WTC11 (cell line): ENCODE measurements around the gene OR10A7. TPM values are rescaled to one million over a fixed set of nuclear protein-coding genes. Genes with fewer than 3 reads are reported as not detected.

ENCODE experiments used
- ATAC-seq: fragments of 200-7000 bp; cut with Tn5 transposase; 2 replicates; pipeline ENCODE4 v1.10.0; 2021; ENCODE audit warnings: mild to moderate bottlenecking, moderate library complexity
- CTCF ChIA-PET: fragments of 300-600 bp; sonication (Branson Sonifier 250); formaldehyde crosslinking; loops from one replicate; lab custom pipeline; 2021; ENCODE audit warnings: antibody characterized with exemption; lab: Charles Lee
- POLR2A ChIA-PET: fragments of 350-600 bp; sonication (Branson Sonifier 250); formaldehyde crosslinking; loops from one replicate; lab custom pipeline; 2021; ENCODE audit warnings: antibody characterized with exemption; lab: Charles Lee
- DNase-seq: peaks from one replicate; pipeline ENCODE4 v3.0.0; 2021; ENCODE audit warnings: low spot score
- H3K27ac Mint-ChIP-seq: 2 replicates; pipeline ENCODE4 v1.8.0; 2021; ENCODE audit warnings: mixed read lengths
- H3K27me3 Mint-ChIP-seq: 2 replicates; pipeline ENCODE4 v1.8.0; 2021; ENCODE audit warnings: low read depth, mild to moderate bottlenecking, moderate library complexity, mixed read lengths
- H3K36me3 Mint-ChIP-seq: 2 replicates; pipeline ENCODE4 v1.8.0; 2021; ENCODE audit warnings: mixed read lengths
- H3K4me1 Mint-ChIP-seq: 2 replicates; pipeline ENCODE4 v1.8.0; 2022; ENCODE audit warnings: mixed read lengths
- H3K4me3 Mint-ChIP-seq: 2 replicates; pipeline ENCODE4 v1.8.0; 2021; ENCODE audit warnings: mild to moderate bottlenecking, moderate library complexity, mixed read lengths
- H3K9me3 Mint-ChIP-seq: 2 replicates; pipeline ENCODE4 v1.8.0; 2021; ENCODE audit warnings: mixed read lengths
- ATF6 ChIP-seq: sonication (generic); formaldehyde crosslinking; IDR thresholded peaks from 2 replicates; pipeline ENCODE4 v1.8.1; 2023; ENCODE audit warnings: mild to moderate bottlenecking, missing genetic modification reagents
- CBFB ChIP-seq: sonication (generic); formaldehyde crosslinking; IDR thresholded peaks from 2 replicates; pipeline ENCODE4 v1.8.1; 2022; ENCODE audit warnings: mild to moderate bottlenecking, low read depth, missing genetic modification reagents
- CTCF ChIP-seq: fragments of 200-600 bp; IDR thresholded peaks from 2 replicates; pipeline ENCODE4 v1.8.0; 2022; ENCODE audit warnings: antibody characterized with exemption
- E2F1 ChIP-seq: sonication (generic); formaldehyde crosslinking; IDR thresholded peaks from 2 replicates; pipeline ENCODE4 v1.8.0; 2022; ENCODE audit warnings: mild to moderate bottlenecking, missing genetic modification reagents
- E2F5 ChIP-seq: sonication (generic); formaldehyde crosslinking; IDR thresholded peaks from 2 replicates; pipeline ENCODE4 v1.8.1; 2022; ENCODE audit warnings: mild to moderate bottlenecking, moderate library complexity, missing genetic modification reagents
- FOXP4 ChIP-seq: sonication (generic); formaldehyde crosslinking; IDR thresholded peaks from 2 replicates; pipeline ENCODE4 v1.8.0; 2022; ENCODE audit warnings: mild to moderate bottlenecking, missing genetic modification reagents
- HMGA2 ChIP-seq: fragments of 250-450 bp; sonication (Bioruptor Pico); IDR thresholded peaks from 2 replicates; pipeline ENCODE4 v1.4.0; 2021; ENCODE audit warnings: mild to moderate bottlenecking, moderate library complexity
- NFE2L1 ChIP-seq: sonication (generic); formaldehyde crosslinking; IDR thresholded peaks from 2 replicates; pipeline ENCODE4 v1.8.1; 2023; ENCODE audit warnings: missing genetic modification reagents
- NFYB ChIP-seq: sonication (generic); formaldehyde crosslinking; conservative IDR thresholded peaks from 2 replicates; pipeline ENCODE4 v1.8.0; 2022; ENCODE audit warnings: low read depth, missing genetic modification reagents
- OVOL2 ChIP-seq: fragments of 250-450 bp; sonication (Bioruptor Pico); IDR thresholded peaks from 2 replicates; pipeline ENCODE4 v1.9.0; 2021; ENCODE audit warnings: mild to moderate bottlenecking, borderline replicate concordance
- PREB ChIP-seq: sonication (generic); formaldehyde crosslinking; IDR thresholded peaks from 2 replicates; pipeline ENCODE4 v1.8.1; 2022; ENCODE audit warnings: mild to moderate bottlenecking, missing genetic modification reagents, moderate library complexity, borderline replicate concordance
- SMAD3 ChIP-seq: sonication (generic); formaldehyde crosslinking; IDR thresholded peaks from 2 replicates; pipeline ENCODE4 v1.8.0; 2022; ENCODE audit warnings: missing genetic modification reagents, mild to moderate bottlenecking, borderline replicate concordance
- SOX15 ChIP-seq: fragments of 250-450 bp; sonication (Bioruptor Pico); IDR thresholded peaks from 2 replicates; pipeline ENCODE4 v1.9.0; 2021; ENCODE audit warnings: mild to moderate bottlenecking
- ZBTB21 ChIP-seq: sonication (generic); formaldehyde crosslinking; IDR thresholded peaks from 2 replicates; pipeline ENCODE4 v1.8.1; 2023; ENCODE audit warnings: mild to moderate bottlenecking, missing genetic modification reagents, borderline replicate concordance
- ZNF317 ChIP-seq: sonication (generic); formaldehyde crosslinking; IDR thresholded peaks from 2 replicates; pipeline ENCODE4 v1.8.1; 2023; ENCODE audit warnings: low read depth, mild to moderate bottlenecking, moderate library complexity, missing genetic modification reagents, borderline replicate concordance
- ZNF396 ChIP-seq: fragments of 250-450 bp; sonication (Bioruptor Pico); IDR thresholded peaks from 2 replicates; pipeline ENCODE4 v1.8.0; 2021; ENCODE audit warnings: mild to moderate bottlenecking, moderate library complexity, borderline replicate concordance
- total RNA-seq: library from RNA; stranded (reverse); gene quantifications from 3 replicates; pipeline ENCODE4 v1.2.3, GENCODE V29; 2021

The OR10A7 gene
- total RNA-seq, 1 experiment from 2014 or later, result not detected

GRCh38 chr12:55173456-55173855 is 47.4 kb upstream of the OR10A7 start (continued):
- no peak for TF ChIP-seq FOXP4 (CRISPR knock-in tag)
- TF ChIP-seq E2F5, result no peak

GRCh38 chr12:55188573-55188972 is 32.3 kb upstream of the OR10A7 start:
- no peak overlapping the region for H3K27ac Mint-ChIP-seq
- peaks cover 6% of the 10 kb centered on the region for H3K36me3 Mint-ChIP-seq
- ChIA-PET POLR2A (no interaction called here), CTCF (interaction anchor here (0.8 to 2.5 kb wide), 6 partner anchors 196 to 541 kb away, joined by 3 to 10 read pairs (median 4); no protein-coding TSS in a partner anchor)
- no peaks in the 10 kb centered on the region for H3K27me3 Mint-ChIP-seq
- ATAC-seq (no peak), DNase-seq (no peak)
- TF ChIP-seq ZNF396 (no peak), HMGA2 (CRISPR knock-in tag) (peak; percentile 90)
- H3K9me3 Mint-ChIP-seq, result peaks cover 16% of the 10 kb centered on the region
- no peak overlapping the region for H3K4me3 Mint-ChIP-seq
- H3K4me1 Mint-ChIP-seq, result no peaks in the 10 kb centered on the region

- Mint-ChIP-seq H3K4me3 (no peak overlapping the region), H3K27me3 (no peaks in the 10 kb centered on the region), H3K36me3 (peaks cover 6% of the 10 kb centered on the region), H3K4me1 (no peaks in the 10 kb centered on the region), H3K27ac (no peak overlapping the region), H3K9me3 (peaks cover 16% of the 10 kb centered on the region)
- DNase-seq, result no peak
- POLR2A ChIA-PET, result no interaction called here
- TF ChIP-seq OVOL2, result no peak
- TF ChIP-seq ZBTB21 (CRISPR knock-in tag), result no peak
- TF ChIP-seq E2F1 (CRISPR knock-in tag), result no peak
- peak; percentile 68 for TF ChIP-seq CTCF
- TF ChIP-seq ATF6 (CRISPR knock-in tag), result no peak
- TF ChIP-seq NFE2L1 (CRISPR knock-in tag), result no peak
- no peak for TF ChIP-seq CBFB (CRISPR knock-in tag)
- CTCF ChIA-PET, result interaction anchor here (0.6 to 2.5 kb wide), 9 partner anchors 54 to 540 kb away, joined by 3 to 10 read pairs (median 3); no protein-coding TSS in a partner anchor
- peak; percentile 73; the same call in 1 of the 2 replicates for ATAC-seq
These were observed 31.8 kb upstream of the OR10A7 start for GRCh38 chr12:55188974-55189556.

- no peak for ATAC-seq
- no peak for DNase-seq
- Mint-ChIP-seq H3K9me3 (peaks cover 16% of the 10 kb centered on the region), H3K4me3 (no peak overlapping the region), H3K4me1 (no peaks in the 10 kb centered on the region), H3K27ac (no peak overlapping the region), H3K27me3 (peaks cover 1% of the 10 kb centered on the region; the same call in 1 of the 2 replicates), H3K36me3 (peaks cover 6% of the 10 kb centered on the region)
- ChIA-PET CTCF (no interaction called here), POLR2A (no interaction called here)
- TF ChIP-seq HMGA2 (CRISPR knock-in tag) (no peak), CTCF (no peak), PREB (CRISPR knock-in tag) (no peak), ZNF317 (CRISPR knock-in tag) (no peak), NFYB (CRISPR knock-in tag) (no peak), E2F5 (no peak), SMAD3 (CRISPR knock-in tag) (no peak), SOX15 (CRISPR knock-in tag) (no peak)
These were observed 26.4 kb upstream of the OR10A7 start for GRCh38 chr12:55194382-55194781.
